GM18508 (cell line): ENCODE results near the gene SCGB1A1.
"Not testable (repeated sequence)": the region's sequence is repeated elsewhere in the genome, so short reads cannot be mapped to it uniquely, and the experiment has no call there.

ENCODE experiments used
- ATAC-seq: cut with Tn5 transposase; IDR thresholded peaks from one replicate; pipeline ENCODE4 v1.9.1; 2021; ENCODE audit warnings: moderate number of reproducible peaks; ENCODE audit not compliant: insufficient read depth, unreplicated experiment

SCGB1A1 gene, protein sequence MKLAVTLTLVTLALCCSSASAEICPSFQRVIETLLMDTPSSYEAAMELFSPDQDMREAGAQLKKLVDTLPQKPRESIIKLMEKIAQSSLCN

DNA sequence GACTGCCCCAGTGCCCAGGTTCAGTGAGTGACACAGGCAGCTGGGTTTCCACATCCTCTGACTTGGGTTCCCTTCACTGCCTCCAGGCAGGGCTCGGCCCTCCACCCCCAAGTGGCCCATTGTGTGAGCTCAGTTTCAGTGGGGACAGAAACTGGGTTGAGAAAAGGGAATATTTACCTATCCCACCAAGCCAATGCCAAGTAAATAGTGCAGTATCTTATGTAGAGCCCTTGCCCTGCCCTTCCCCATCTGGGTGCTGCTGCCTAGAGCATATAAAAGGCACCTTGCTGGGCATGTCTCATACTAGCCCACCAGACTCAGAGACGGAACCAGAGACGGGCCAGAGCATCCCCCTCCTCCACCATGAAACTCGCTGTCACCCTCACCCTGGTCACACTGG, at the start of gene SCGB1A1:
TSS of gene SCGB1A1 (plus strand) at position 301 of the 400 bp plus-strand sequence. CDS start at position 364, 63 bp downstream.
- no peak for ATAC-seq

- no peak for ATAC-seq
These were observed 47.9 kb upstream of the SCGB1A1 start for GRCh38 chr11:62370743-62371440.

GRCh38 chr11:62372871-62373270, 46.0 kb upstream of the SCGB1A1 start:
- ATAC-seq: no peak

DNA sequence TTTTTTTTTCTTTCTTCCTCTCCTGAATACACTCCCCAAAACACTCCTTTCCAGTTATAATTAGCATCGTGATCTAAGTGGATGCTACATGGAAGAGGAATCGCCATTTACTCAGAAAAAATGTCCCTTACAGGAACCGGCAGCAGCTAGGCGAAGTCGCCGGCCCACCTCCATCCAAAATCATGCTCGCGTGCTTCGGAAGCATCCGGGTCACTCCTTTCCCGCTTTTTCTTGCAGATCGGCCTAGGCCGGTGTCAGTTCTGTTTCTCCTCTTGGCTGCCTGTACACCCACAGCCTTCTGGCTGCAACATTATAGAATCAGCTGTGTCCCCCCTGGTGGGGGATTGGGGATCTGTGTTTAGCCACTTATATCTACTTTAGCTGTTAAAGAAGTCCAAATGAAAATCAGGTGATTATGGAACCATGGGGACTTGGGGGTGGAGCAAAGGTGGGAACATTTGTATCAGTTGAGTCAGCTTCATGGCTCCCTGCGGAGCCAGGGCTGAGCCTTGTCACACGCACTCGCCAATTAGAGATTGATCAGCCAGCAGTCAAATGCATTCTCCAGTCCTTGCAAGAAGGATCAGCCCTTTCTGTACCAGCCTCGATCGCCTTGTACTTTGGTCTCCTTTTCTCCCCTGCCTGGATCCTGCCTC, 45.2 kb upstream of the SCGB1A1 start:
- no peak for ATAC-seq

GRCh38 chr11:62374801-62375200, 44.0 kb upstream of the SCGB1A1 start:
- ATAC-seq: no peak

- not testable (repeated sequence) for ATAC-seq
These were observed 40.3 kb upstream of the SCGB1A1 start for GRCh38 chr11:62378459-62379063.

DNA sequence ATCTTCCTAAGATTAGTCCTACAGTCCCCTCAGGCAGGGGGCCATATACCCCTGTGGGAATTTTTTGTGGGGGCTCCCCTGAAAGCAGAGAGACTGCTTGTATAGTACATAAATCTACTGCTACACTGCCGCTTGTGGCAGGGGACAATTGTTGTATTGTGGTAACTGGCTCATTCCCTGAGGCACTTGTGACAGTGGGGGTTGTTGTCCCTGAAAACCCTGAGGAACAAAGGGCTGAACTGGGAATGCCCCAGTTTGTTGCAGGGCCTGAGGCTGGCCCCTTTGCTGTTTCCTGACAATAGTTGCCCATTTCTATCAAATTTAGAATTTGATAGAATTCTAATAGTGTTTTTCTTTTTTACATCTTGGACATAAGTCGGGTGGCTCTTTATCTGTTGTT, 39.2 kb upstream of the SCGB1A1 start:
- ATAC-seq: not testable (repeated sequence)

DNA sequence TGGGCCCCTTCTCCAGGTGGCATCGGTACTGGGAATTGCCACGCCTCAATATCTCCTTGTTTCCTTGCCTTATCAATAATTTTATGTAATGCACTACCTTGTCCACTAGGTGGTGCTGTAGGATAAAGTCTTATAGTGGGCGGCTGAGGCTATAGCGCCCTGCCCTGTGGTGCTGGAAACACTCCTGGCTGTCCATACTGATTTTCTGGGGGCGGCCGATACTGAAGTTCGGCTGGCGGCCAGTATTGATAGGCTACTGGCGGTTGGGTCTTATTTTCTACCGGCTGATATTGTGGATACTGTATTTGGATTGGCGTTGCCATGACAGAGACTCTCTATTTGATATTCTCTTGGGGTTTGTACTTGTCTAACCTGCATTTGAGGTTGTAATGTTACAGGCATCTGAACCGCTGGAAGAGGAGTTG, 38.0 kb upstream of the SCGB1A1 start:
- not testable (repeated sequence) for ATAC-seq

GRCh38 chr11:62383822-62384221, 35.0 kb upstream of the SCGB1A1 start:
- no peak for ATAC-seq

GRCh38 chr11:62386083-62386482, 32.8 kb upstream of the SCGB1A1 start:
- not testable (repeated sequence) for ATAC-seq

GRCh38 chr11:62387381-62387780, 31.5 kb upstream of the SCGB1A1 start:
- ATAC-seq: no peak

DNA sequence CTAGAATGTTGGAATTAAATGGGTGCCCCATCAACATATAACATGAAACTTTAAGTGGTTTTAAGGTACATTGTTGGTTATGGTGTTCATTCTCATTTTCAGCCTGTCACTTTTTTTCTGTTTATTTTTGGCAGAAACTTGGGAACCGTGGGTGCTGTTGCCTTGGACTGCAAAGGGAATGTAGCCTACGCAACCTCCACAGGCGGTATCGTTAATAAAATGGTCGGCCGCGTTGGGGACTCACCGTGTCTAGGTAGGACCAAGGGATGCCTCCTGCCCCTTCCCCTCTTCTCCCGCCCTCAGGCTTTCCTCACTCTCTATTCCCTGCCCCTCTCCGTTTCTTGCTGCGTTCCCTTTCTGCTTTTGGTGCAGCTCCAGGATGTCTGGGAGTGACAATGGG, 29.8 kb upstream of the SCGB1A1 start:
- no peak for ATAC-seq

DNA sequence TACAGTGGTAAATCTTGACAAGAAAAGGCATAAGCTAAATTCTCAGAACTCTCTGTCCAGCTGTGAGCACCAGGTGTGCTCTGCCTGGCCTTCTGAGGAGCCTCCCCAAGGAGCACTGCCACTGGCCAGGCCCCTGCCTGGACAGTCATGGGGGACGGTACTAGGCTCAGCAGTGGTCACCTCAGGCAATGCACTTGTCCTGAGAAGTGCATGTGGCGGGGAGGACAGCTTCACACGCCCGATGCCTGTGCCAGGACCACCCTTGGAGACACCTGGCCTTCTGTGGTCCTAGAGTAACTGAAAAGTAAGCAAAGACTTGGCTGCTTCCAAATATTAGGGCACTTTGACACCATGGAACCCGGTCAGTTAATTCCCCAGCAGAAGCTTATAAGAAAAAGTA, 28.6 kb upstream of the SCGB1A1 start:
- ATAC-seq: no peak

DNA sequence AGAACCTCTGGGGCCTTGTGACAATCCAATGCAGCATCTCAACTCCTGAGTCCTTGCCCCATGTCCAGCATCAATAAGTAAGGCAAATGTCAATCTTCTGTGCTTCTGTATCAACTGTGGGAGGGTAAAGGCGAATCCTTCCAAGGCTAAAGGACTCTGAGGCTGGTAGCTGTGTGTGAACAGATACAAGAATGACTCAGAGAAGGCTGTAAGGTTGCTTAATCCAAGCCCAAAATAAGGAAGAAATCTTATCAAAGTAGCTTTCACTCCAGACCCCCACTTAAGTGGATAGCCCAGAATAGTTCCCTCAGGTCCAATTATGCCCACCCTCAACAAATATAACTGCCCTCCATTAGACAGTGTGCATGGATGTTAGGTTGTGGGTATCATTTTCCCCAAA, 28.1 kb upstream of the SCGB1A1 start:
- ATAC-seq: no peak

DNA sequence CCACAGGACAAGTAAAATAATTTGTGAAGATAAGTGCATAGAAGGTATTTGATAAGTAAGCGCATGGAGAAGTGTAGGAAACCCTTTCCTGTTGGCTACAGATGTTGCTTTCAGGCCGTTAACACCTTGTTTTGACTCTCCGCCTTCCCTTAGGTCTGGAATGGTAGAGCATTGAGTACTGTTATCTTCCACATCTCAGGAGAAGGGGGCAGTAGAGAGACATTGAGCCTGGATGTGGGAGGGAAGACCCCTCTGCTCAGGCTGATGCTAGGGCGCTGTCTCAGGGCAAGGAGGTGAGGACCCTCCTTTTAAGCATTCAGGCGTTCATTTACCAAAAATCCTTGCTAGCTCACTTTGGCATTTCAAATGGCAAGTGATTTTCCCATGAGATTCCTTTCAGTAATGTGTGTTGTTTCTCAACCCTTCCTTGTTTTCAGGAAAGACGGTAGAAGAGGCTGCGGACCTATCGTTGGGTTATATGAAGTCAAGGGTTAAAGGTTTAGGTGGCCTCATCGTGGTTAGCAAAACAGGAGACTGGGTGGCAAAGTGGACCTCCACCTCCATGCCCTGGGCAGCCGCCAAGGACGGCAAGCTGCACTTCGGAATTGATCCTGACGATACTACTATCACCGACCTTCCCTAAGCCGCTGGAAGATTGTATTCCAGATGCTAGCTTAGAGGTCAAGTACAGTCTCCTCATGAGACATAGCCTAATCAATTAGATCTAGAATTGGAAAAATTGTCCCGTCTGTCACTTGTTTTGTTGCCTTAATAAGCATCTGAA, 27.0 kb upstream of the SCGB1A1 start:
- no peak for ATAC-seq

- no peak for ATAC-seq
These were observed 26.3 kb upstream of the SCGB1A1 start for GRCh38 chr11:62392506-62392905.

DNA sequence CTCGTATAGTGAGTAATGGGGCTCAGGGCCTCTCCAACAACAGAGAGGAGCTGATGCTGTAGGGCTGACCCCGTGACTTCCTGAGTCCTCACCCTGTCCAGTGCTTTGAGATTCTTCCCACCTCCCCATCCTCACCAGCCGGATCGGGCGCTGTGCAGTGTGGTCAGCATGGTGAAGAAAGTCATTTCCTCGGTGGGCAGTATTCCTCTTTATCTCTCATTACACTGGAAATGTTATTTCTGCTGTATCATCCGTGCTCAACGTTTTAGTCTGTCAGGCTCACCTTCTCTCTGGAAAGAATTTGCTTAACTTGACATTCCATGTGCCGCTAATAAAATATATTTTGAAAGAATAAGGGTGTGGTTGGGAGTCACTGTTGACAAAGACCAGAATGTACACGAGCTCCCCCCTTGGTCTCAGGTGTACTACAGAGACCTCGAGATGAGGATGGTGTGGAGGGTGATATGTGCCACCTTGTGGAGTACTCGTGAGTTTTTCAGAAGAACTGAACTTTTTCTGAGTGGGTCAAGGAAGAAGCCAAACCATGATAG, 25.7 kb upstream of the SCGB1A1 start:
- ATAC-seq: no peak

DNA sequence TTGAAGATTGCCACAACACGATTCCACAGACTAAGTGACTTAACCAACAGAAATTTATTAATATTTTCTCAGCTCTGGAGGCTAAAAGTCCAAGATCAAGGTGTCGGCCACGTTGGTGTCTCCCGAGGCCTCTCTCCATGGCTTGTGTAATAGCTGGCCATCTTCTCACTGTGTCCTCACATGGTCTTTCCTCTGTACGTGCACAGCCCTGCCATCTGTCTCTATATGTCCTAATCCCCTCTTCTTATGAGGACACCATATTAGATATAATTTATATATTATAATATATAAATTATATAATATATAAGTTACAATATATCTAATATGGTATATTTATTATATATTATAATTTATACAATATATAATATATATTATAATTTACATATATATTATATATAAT, 25.1 kb upstream of the SCGB1A1 start:
- no peak for ATAC-seq

- ATAC-seq: no peak
These were observed 23.9 kb upstream of the SCGB1A1 start for GRCh38 chr11:62394825-62395538.
